CD4-positive, alpha-beta T cell treated with Interleukin-17A for 4 hours (primary cell): ENCODE measurements around the gene PELO.
"Not testable (repeated sequence)": the region's sequence is repeated elsewhere in the genome, so short reads cannot be mapped to it uniquely, and the experiment has no call there.

Experiments
- DNase-seq: peaks from one replicate; pipeline ENCODE4 v3.0.0-alpha.2; 2020; ENCODE audit warnings: mixed read lengths

Gene PELO

GRCh38 chr5:52802272-52802973, 14.7 kb downstream of the PELO start:
- DNase-seq, result no peak

- DNase-seq, result no peak
Observed at GRCh38 chr5:52802974-52803336, 15.2 kb downstream of the PELO start.

GRCh38 chr5:52804387-52804791, 16.7 kb downstream of the PELO start:
- no peak for DNase-seq

- no peak for DNase-seq
Observed at GRCh38 chr5:52804981-52805380, 17.3 kb downstream of the PELO start.

GRCh38 chr5:52805615-52806014, 17.9 kb downstream of the PELO start:
- no peak for DNase-seq

GRCh38 chr5:52807037-52807436, 19.3 kb downstream of the PELO start:
- no peak for DNase-seq

GRCh38 chr5:52807723-52808122, 20.0 kb downstream of the PELO start:
- DNase-seq, result no peak

GRCh38 chr5:52808316-52808901, 20.7 kb downstream of the PELO start:
- no peak for DNase-seq

- DNase-seq, result no peak
Observed at GRCh38 chr5:52809884-52810283, 22.2 kb downstream of the PELO start.

GRCh38 chr5:52810426-52810825, 22.7 kb downstream of the PELO start:
- DNase-seq, result no peak

GRCh38 chr5:52811067-52811749, 23.5 kb downstream of the PELO start:
- no peak for DNase-seq

- DNase-seq, result no peak
Observed at GRCh38 chr5:52814352-52815148, 26.8 kb downstream of the PELO start.

- DNase-seq, result no peak
Observed at GRCh38 chr5:52817818-52818217, 30.1 kb downstream of the PELO start.

GRCh38 chr5:52818360-52818759, 30.6 kb downstream of the PELO start:
- DNase-seq, result no peak

- DNase-seq, result not testable (repeated sequence)
Observed at GRCh38 chr5:52818807-52819206, 31.1 kb downstream of the PELO start.

GRCh38 chr5:52821901-52822300, 34.2 kb downstream of the PELO start:
- DNase-seq, result no peak

GRCh38 chr5:52822437-52822836, 34.7 kb downstream of the PELO start:
- DNase-seq, result no peak

GRCh38 chr5:52824827-52825226, 37.1 kb downstream of the PELO start:
- no peak for DNase-seq

GRCh38 chr5:52825826-52826225, 38.1 kb downstream of the PELO start:
- no peak for DNase-seq

GRCh38 chr5:52827815-52828214, 40.1 kb downstream of the PELO start:
- DNase-seq, result no peak

GRCh38 chr5:52829664-52830063, 41.9 kb downstream of the PELO start:
- no peak for DNase-seq

GRCh38 chr5:52830650-52831049, 42.9 kb downstream of the PELO start:
- DNase-seq, result no peak

- DNase-seq, result no peak
Observed at GRCh38 chr5:52831786-52832511, 44.2 kb downstream of the PELO start.
